ENCODE results near the gene ARNT2. TPM values are rescaled to one million over a fixed set of nuclear protein-coding genes. Genes with fewer than 3 reads are reported as not detected.

The ARNT2 gene
- total RNA-seq, 1 experiment from 2014 or later: 3.6 TPM

DNA sequence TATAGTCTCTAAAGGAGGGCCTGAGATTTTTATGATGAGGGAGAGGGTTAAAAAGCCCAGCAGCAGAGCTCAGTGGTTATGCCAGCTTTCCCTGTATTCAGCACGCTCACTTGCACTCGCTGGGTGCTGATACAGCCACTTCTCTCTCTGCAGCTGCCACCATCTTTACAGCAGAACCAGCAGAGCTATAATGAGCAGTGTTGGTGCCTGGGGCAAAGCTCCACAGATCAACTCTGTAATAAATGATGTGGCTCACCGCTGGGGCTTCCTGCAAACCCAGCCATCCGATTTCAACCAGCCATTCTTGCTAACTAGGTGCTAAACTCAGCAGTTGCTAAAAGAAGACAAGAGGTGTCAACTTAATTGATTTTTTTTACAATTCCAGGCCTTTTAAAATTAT is 48.0 kb downstream of the ARNT2 start:
- intact Hi-C loops (cut with micrococcal nuclease; ENCODE audit: unreplicated experiment): no loop called here
- no peak for TF ChIP-seq CTCF (IDR thresholded peaks at IDR 0.05; ENCODE audit: unreplicated experiment)
- CTCF ChIA-PET: no interaction called here
- no peaks in the 10 kb centered on the region for H3K9me3 Mint-ChIP-seq (ENCODE audit: low read depth, unreplicated experiment)
- no peaks in the 10 kb centered on the region for H3K36me3 Mint-ChIP-seq (ENCODE audit: insufficient read depth, unreplicated experiment)
- H3K27me3 Mint-ChIP-seq (ENCODE audit: unreplicated experiment): no peaks in the 10 kb centered on the region
- no TSS peak for BruUV-seq (replicated peaks)
- H3K4me1 Mint-ChIP-seq (ENCODE audit: low read depth, unreplicated experiment): peaks cover 17% of the 10 kb centered on the region
- DNase-seq: no peak
- no peak overlapping the region for H3K27ac Mint-ChIP-seq (ENCODE audit: unreplicated experiment)
- H3K4me3 Mint-ChIP-seq (ENCODE audit: low read depth, unreplicated experiment): no peak overlapping the region

- Mint-ChIP-seq H3K4me1 (ENCODE audit: low read depth, unreplicated experiment) (peaks cover 26% of the 10 kb centered on the region), H3K4me3 (ENCODE audit: low read depth, unreplicated experiment) (peak overlapping the region; percentile 24), H3K36me3 (ENCODE audit: insufficient read depth, unreplicated experiment) (no peaks in the 10 kb centered on the region), H3K27me3 (ENCODE audit: unreplicated experiment) (peaks cover 2% of the 10 kb centered on the region), H3K27ac (ENCODE audit: unreplicated experiment) (no peak overlapping the region), H3K9me3 (ENCODE audit: low read depth, unreplicated experiment) (no peaks in the 10 kb centered on the region)
- CTCF ChIA-PET: interaction anchor here (0.9 to 2.9 kb wide), 5 partner anchors 113 to 811 kb away, joined by 3 to 21 read pairs (median 3); partner anchors contain the start of gene CEMIP
- no peak for TF ChIP-seq CTCF (IDR thresholded peaks at IDR 0.05; ENCODE audit: unreplicated experiment)
- no peak for DNase-seq
- BruUV-seq (replicated peaks): no TSS peak
- intact Hi-C loops (cut with micrococcal nuclease; ENCODE audit: unreplicated experiment): loop anchor here (1.0 to 5.0 kb wide), 5 partner anchors 112 to 515 kb away; partner anchors contain the start of gene ABHD17C
Observed at GRCh38 chr15:80455051-80455648, 51.0 kb downstream of the ARNT2 start.

GRCh38 chr15:80455668-80456442 is 51.7 kb downstream of the ARNT2 start:
- no peaks in the 10 kb centered on the region for H3K9me3 Mint-ChIP-seq (ENCODE audit: low read depth, unreplicated experiment)
- H3K4me1 Mint-ChIP-seq (ENCODE audit: low read depth, unreplicated experiment): peaks cover 26% of the 10 kb centered on the region
- no peaks in the 10 kb centered on the region for H3K36me3 Mint-ChIP-seq (ENCODE audit: insufficient read depth, unreplicated experiment)
- intact Hi-C loops (cut with micrococcal nuclease; ENCODE audit: unreplicated experiment): loop anchor here (1.0 to 5.0 kb wide), 7 partner anchors 56 to 514 kb away; partner anchors contain the start of genes ABHD17C and CEMIP
- no TSS peak for BruUV-seq (replicated peaks)
- peak; percentile 90 for TF ChIP-seq CTCF (IDR thresholded peaks at IDR 0.05; ENCODE audit: unreplicated experiment)
- no peak overlapping the region for H3K27ac Mint-ChIP-seq (ENCODE audit: unreplicated experiment)
- peak; percentile 75 for DNase-seq
- CTCF ChIA-PET: interaction anchor here (0.9 to 2.9 kb wide), 7 partner anchors 8 to 810 kb away, joined by 3 to 21 read pairs (median 3); no protein-coding TSS in a partner anchor
- peaks cover 9% of the 10 kb centered on the region for H3K27me3 Mint-ChIP-seq (ENCODE audit: unreplicated experiment)
- H3K4me3 Mint-ChIP-seq (ENCODE audit: low read depth, unreplicated experiment): peak overlapping the region; percentile 24

DNA sequence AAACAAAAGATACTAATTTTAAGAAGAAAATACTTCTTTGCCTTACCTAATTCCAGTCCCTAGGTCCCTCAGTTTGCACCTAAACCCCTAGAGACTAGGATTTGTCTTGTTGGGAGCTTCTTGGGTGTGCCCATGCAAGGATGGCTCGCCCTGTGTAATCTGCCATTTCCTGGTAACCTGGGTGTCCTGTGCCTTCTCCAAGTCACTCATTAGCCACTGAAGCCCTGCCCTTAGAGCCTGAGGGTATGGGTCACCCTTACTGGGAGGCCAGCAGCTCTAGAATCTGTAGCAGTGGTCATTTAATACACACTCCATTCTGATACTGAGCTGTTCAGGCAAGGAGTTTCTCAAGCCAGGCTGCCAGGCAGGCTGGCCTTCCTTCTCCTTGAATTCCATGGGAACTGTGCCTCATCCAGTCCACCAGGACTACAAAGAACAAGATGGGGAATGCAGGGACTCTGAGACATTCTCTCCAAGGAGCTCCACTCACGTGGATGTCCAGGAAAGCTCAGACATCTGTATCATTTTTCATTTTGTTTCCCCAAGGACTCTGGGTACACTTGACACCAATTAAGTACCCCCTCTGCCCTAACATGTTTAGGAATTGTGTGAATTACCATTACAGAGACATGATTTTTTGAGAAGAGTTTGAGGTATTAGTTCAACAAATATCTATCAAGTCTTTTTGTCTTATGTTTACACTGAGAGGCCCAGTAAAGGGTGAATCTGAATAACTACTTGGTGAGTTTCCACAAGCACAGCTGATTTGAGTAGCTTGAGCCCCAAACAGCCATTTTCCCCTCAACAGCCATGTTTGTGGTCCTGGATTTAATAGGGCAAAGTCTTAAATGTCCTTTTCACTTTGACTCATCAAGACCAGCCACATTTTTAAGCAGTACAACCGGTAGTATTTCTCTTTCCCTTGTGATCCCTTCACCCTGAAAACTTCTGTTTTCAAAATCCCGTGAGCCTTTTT is 52.6 kb downstream of the ARNT2 start:
- intact Hi-C loops (cut with micrococcal nuclease; ENCODE audit: unreplicated experiment): loop anchor here (1.0 to 5.0 kb wide), 3 partner anchors 55 to 322 kb away; partner anchors contain the start of genes ABHD17C and CEMIP
- CTCF ChIA-PET: interaction anchor here (1.1 to 2.9 kb wide), 4 partner anchors 9 to 320 kb away, joined by 3 to 21 read pairs (median 4); no protein-coding TSS in a partner anchor
- Mint-ChIP-seq H3K9me3 (ENCODE audit: low read depth, unreplicated experiment) (no peaks in the 10 kb centered on the region), H3K27ac (ENCODE audit: unreplicated experiment) (no peak overlapping the region), H3K4me1 (ENCODE audit: low read depth, unreplicated experiment) (peaks cover 26% of the 10 kb centered on the region), H3K27me3 (ENCODE audit: unreplicated experiment) (peaks cover 18% of the 10 kb centered on the region), H3K4me3 (ENCODE audit: low read depth, unreplicated experiment) (no peak overlapping the region), H3K36me3 (ENCODE audit: insufficient read depth, unreplicated experiment) (no peaks in the 10 kb centered on the region)
- DNase-seq: no peak
- TF ChIP-seq CTCF (IDR thresholded peaks at IDR 0.05; ENCODE audit: unreplicated experiment): no peak
- BruUV-seq (replicated peaks): no TSS peak

All from Calu3 (cell line).